Measurements from ENCODE around the gene CEP135. TPM values are rescaled to one million over a fixed set of nuclear protein-coding genes. Genes with fewer than 3 reads are reported as not detected.
"Not testable (repeated sequence)": the region's sequence is repeated elsewhere in the genome, so short reads cannot be mapped to it uniquely, and the experiment has no call there.

Gene CEP135
- total RNA-seq, 2 donors from 2014 or later = 5.3 to 12.2 TPM

DNA sequence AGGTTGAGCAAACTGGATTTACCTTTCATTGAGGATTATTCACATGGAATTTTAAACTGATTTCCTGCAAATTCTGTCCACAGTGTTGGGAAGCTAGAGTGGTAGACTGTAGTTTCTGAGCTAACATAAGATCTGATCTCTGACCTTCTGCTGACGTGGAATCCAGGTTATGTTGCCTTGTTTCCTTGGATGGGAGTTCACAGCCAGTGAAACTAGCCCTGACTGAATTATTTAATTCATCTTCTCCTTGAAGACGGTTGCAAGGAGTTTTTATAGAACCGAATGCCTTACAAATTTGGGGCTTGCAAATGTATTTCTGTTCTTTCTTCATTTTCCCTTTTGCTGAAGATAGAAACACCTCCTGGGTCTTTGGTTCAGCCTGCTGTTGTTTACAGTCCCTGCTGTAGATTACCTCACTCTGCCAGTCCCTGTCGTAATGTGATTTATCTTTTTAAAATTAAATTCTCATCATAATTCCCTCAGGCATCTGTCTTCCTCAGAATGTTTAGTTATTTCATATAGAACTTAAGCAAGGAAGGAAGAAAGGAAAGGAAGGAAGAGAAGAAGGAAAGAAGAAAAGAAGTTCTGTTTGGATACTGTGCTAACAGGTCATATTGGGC lies 113.9 kb downstream of the CEP135 start:
- TF ChIP-seq, protein P1, sequence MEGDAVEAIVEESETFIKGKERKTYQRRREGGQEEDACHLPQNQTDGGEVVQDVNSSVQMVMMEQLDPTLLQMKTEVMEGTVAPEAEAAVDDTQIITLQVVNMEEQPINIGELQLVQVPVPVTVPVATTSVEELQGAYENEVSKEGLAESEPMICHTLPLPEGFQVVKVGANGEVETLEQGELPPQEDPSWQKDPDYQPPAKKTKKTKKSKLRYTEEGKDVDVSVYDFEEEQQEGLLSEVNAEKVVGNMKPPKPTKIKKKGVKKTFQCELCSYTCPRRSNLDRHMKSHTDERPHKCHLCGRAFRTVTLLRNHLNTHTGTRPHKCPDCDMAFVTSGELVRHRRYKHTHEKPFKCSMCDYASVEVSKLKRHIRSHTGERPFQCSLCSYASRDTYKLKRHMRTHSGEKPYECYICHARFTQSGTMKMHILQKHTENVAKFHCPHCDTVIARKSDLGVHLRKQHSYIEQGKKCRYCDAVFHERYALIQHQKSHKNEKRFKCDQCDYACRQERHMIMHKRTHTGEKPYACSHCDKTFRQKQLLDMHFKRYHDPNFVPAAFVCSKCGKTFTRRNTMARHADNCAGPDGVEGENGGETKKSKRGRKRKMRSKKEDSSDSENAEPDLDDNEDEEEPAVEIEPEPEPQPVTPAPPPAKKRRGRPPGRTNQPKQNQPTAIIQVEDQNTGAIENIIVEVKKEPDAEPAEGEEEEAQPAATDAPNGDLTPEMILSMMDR (IDR thresholded peaks at IDR 0.05) = no peak
- no peak overlapping the region for H3K27ac ChIP-seq
- no peak for DNase-seq (ENCODE audit: low spot score)
- ATAC-seq (ENCODE audit: insufficient number of reproducible peaks, low FRiP score, low read depth) = no peak
- H3K36me3 ChIP-seq = no peaks in the 10 kb centered on the region
- no peaks in the 10 kb centered on the region for H3K4me1 ChIP-seq (ENCODE audit: control insufficient read depth in 1 of 2, low read depth in 2 of 2)
- H3K9me3 ChIP-seq = no peaks in the 10 kb centered on the region
- no peak overlapping the region for H3K4me3 ChIP-seq
- H3K27me3 ChIP-seq (replicated peaks; ENCODE audit: insufficient read depth) = no peaks in the 10 kb centered on the region

DNA sequence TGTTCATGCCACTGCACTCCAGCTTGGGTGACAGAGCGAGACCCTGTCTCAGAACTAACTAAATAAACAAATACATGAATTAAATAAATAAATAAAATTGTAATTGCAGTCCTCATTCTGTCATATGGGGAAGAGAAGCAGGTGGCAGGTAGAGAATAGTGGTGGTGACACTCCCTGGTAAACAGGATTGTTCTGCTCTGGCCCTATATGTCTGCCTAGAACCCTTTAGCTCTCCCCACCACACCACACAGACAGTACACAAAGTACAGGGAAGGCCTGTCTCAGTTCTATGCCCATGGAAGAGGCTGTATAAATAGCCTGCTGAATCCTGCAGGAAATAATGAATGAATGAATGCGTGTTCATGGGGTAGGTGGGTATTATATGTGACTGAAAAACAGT lies 117.7 kb downstream of the CEP135 start:
- no peak for ATAC-seq (ENCODE audit: insufficient number of reproducible peaks, low FRiP score, low read depth)
- no peak overlapping the region for H3K27ac ChIP-seq

DNA sequence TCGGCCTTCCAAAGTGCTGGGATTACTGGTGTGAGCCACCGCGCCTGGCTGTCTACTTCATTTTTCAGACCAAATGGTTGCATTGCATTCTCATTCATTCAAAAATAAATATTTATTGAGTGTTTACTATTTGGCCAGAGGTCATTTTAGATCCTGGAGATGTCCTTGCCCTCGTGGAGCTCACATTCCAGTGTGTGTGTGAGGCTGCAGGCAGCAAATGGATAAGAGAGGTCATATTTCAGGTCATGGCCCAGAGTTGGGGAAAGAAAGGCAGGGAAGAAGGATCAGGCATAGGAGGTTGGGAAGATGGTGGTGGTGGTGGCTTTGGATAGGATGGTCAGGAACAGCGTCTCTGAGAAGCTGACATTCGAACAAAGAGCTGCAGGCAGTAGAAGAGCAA lies 119.1 kb downstream of the CEP135 start:
- Histone ChIP-seq H3K27me3 (replicated peaks; ENCODE audit: insufficient read depth) (no peaks in the 10 kb centered on the region), H3K4me1 (ENCODE audit: control insufficient read depth in 1 of 2, low read depth in 2 of 2) (no peaks in the 10 kb centered on the region), H3K9me3 (no peaks in the 10 kb centered on the region), H3K27ac (no peak overlapping the region), H3K4me3 (no peak overlapping the region), H3K36me3 (no peaks in the 10 kb centered on the region)
- ATAC-seq (ENCODE audit: insufficient number of reproducible peaks, low FRiP score, low read depth) (no peak), DNase-seq (ENCODE audit: low spot score) (no peak)
- TF ChIP-seq, protein P1 (IDR thresholded peaks at IDR 0.05) = no peak

More for the DNA sequence above, 117.7 kb downstream of the CEP135 start:
- Histone ChIP-seq H3K4me1 (ENCODE audit: control insufficient read depth in 1 of 2, low read depth in 2 of 2) (no peaks in the 10 kb centered on the region), H3K36me3 (no peaks in the 10 kb centered on the region), H3K4me3 (no peak overlapping the region), H3K9me3 (no peaks in the 10 kb centered on the region), H3K27me3 (replicated peaks; ENCODE audit: insufficient read depth) (no peaks in the 10 kb centered on the region)
- no peak for DNase-seq (ENCODE audit: low spot score)
- TF ChIP-seq, protein P1 (IDR thresholded peaks at IDR 0.05) = no peak

DNA sequence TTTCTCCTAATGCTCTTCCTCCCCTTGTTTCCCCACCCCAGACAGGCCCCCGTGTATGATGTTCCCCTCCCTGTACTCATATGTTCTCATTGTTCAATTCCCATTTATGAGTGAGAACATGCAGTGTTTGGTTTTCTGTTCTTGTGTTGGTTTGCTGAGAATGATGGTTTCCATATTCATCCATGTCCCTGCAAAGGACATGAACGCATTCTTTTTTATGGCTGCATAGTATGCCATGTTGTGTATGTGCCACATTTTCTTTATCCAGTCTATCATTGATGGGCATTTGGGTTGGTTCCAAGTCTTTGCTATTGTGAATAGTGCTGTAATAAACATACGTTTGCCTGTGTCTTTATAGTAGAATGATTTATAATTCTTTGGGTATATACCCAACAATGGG lies 124.0 kb downstream of the CEP135 start:
- H3K36me3 ChIP-seq; ATAC-seq (ENCODE audit: insufficient number of reproducible peaks, low FRiP score, low read depth); H3K27me3 ChIP-seq (replicated peaks; ENCODE audit: insufficient read depth); H3K27ac ChIP-seq; H3K4me3 ChIP-seq; H3K4me1 ChIP-seq (ENCODE audit: control insufficient read depth in 1 of 2, low read depth in 2 of 2); DNase-seq (ENCODE audit: low spot score); H3K9me3 ChIP-seq: not testable (repeated sequence)

DNA sequence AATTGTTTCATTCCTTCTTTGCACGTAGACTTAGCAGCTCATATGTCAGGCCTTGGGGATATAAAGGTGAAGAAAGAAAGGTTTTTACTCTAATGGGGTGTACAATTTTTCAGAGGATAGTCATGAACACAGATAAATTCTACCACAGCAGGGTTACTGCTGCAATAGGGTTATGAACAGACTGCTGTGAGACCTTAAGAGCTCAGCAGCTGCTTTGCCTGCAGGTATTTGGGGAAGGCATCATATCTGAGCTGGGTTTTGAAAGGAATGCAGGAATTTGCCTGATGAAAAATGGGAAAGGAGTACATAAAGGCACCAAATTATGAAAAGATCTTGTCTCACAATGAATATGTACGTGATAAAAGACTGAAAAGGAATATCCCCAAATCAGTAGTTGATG lies 128.9 kb downstream of the CEP135 start:
- Histone ChIP-seq H3K9me3 (no peaks in the 10 kb centered on the region), H3K27ac (no peak overlapping the region), H3K36me3 (no peaks in the 10 kb centered on the region), H3K4me1 (ENCODE audit: control insufficient read depth in 1 of 2, low read depth in 2 of 2) (no peaks in the 10 kb centered on the region), H3K4me3 (no peak overlapping the region), H3K27me3 (replicated peaks; ENCODE audit: insufficient read depth) (no peaks in the 10 kb centered on the region)
- TF ChIP-seq, protein P1 (IDR thresholded peaks at IDR 0.05) = no peak
- DNase-seq (ENCODE audit: low spot score) (no peak), ATAC-seq (ENCODE audit: insufficient number of reproducible peaks, low FRiP score, low read depth) (no peak)

DNA sequence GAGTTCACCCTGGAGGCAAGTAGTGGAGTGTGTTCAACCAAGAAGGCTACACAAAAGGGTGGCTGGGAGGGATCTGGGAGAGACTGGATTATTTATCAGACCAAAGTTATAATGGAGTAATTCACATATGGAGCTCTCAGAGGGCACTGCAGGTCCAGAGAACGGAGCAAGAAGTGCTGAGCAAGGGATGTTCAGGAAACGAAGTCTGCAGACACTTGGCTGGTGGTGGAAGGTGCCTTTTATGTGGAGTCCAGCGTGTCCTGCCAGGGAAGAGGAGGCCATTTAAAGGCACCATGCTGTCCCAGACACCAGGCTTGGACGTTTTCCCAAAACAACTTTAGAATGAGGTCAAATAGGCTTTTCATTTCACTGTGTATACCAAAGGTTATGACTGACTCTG lies 130.1 kb downstream of the CEP135 start:
- H3K36me3 ChIP-seq = no peaks in the 10 kb centered on the region
- no peak for ATAC-seq (ENCODE audit: insufficient number of reproducible peaks, low FRiP score, low read depth)
- H3K9me3 ChIP-seq = no peaks in the 10 kb centered on the region
- no peak for DNase-seq (ENCODE audit: low spot score)
- no peak overlapping the region for H3K27ac ChIP-seq
- TF ChIP-seq, protein P1 (IDR thresholded peaks at IDR 0.05) = no peak
- no peak overlapping the region for H3K4me3 ChIP-seq
- no peaks in the 10 kb centered on the region for H3K27me3 ChIP-seq (replicated peaks; ENCODE audit: insufficient read depth)
- no peaks in the 10 kb centered on the region for H3K4me1 ChIP-seq (ENCODE audit: control insufficient read depth in 1 of 2, low read depth in 2 of 2)
